ENCODE measurements around the gene AUNIP. TPM values are rescaled to one million over a fixed set of nuclear protein-coding genes. Genes with fewer than 3 reads are reported as not detected.
A peak's percentile ranks its signal among the peaks of the same experiment; 100 is the strongest.

The AUNIP gene
- total RNA-seq, 2 donors from 2014 or later, result 0.98 TPM; not detected in 1

DNA sequence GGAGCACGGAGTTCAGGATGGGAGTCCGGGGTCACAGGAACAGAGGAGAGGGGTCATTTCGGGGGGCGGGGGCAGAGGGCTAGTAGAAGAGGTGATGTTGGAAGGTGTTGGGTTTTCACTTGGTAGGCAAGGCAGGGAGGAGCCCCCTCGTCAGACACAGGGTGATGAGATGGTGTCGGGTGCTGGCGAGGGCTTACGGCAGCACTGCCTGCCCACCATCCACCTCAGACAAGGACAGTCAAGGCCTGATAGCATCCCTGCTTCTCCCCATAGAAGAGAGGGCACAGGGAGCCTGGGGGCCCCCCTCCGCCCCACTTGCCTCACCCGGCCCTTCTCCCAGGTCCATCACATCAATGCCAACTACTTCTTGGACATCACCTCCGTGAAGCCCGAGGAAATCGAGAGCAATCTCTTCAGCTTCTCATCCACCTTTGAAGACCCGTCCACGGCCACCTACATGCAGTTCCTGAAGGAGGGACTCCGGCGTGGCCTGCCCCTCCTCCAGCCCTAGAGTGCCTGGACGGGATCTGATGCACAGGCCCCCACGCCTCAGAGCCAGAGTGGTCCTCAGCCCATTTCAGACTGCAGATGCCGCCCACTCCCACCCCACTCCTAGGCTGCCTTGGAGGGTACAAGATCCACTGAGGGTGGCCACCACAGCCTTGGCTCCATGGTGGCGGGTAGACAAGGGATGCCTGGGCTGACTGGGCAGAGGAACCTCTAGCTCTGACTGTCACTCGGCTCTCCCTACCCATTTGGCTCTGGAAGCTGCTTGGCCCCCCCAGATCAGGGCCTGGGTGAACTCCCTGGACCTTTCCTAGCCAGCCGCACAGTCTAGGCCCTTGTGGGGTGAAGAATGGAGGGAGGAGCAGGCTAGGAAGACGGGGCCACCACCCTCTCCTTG, 43.8 kb downstream of the AUNIP start:
- ATAC-seq (no peak), DNase-seq (no peak)
- intact Hi-C loops (cut with DNase I, micrococcal nuclease), result no loop called here

- ATAC-seq (no peak), DNase-seq (no peak)
- intact Hi-C loops (cut with DNase I, micrococcal nuclease), result no loop called here
Observed at GRCh38 chr1:25814549-25815087, 44.6 kb downstream of the AUNIP start.

- no peak for DNase-seq
- intact Hi-C loops (cut with DNase I, micrococcal nuclease), result no loop called here
- ATAC-seq, result no peak
Observed at GRCh38 chr1:25813734-25814471, 45.4 kb downstream of the AUNIP start.

DNA sequence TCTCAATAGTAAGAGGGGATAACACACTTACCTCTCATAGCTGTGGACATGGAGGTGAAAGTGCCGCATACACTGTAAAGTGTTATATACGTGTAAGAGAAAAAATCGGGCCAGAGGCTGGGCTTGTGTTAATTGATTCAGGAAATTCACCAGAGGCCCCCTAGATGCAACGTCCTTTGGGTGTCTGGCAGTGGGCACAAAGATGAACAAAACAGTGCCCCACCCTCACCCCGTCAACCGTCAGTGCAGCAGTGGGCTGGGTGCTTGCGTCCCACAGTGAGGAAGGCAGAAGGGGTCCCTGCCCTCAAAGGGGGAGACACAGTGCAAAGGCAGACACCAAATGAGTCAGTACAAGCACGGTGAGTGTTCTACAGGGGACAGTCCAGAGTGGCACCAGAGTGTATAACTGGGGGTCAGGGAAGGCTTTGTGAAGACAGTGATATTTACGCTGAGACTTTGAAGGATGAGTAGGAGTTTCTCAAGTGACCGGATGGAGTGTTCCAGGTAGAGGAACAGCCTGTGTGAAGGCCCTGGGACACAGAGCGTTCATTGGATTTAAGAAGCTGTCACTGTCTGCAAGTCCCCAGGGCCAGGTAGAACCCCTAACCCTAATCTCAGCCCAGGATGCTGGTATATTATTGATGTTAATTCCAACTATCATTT, 46.1 kb downstream of the AUNIP start:
- intact Hi-C loops (cut with DNase I, micrococcal nuclease), result no loop called here
- no peak for ATAC-seq
- no peak for DNase-seq

GRCh38 chr1:25811384-25812082, 47.7 kb downstream of the AUNIP start:
- DNase-seq (no peak), ATAC-seq (no peak)
- intact Hi-C loops (cut with DNase I, micrococcal nuclease), result no loop called here

GRCh38 chr1:25810341-25811299, 48.6 kb downstream of the AUNIP start:
- intact Hi-C loops (cut with DNase I, micrococcal nuclease), result no loop called here
- peak; percentile 62 for ATAC-seq

GRCh38 chr1:25809929-25810328, 49.3 kb downstream of the AUNIP start:
- ATAC-seq (no peak), DNase-seq (no peak)
- intact Hi-C loops (cut with DNase I, micrococcal nuclease), result no loop called here

More at GRCh38 chr1:25810341-25811299, 48.6 kb downstream of the AUNIP start:
- peak in 1 of 2 donors; percentile 80 for DNase-seq

DNA sequence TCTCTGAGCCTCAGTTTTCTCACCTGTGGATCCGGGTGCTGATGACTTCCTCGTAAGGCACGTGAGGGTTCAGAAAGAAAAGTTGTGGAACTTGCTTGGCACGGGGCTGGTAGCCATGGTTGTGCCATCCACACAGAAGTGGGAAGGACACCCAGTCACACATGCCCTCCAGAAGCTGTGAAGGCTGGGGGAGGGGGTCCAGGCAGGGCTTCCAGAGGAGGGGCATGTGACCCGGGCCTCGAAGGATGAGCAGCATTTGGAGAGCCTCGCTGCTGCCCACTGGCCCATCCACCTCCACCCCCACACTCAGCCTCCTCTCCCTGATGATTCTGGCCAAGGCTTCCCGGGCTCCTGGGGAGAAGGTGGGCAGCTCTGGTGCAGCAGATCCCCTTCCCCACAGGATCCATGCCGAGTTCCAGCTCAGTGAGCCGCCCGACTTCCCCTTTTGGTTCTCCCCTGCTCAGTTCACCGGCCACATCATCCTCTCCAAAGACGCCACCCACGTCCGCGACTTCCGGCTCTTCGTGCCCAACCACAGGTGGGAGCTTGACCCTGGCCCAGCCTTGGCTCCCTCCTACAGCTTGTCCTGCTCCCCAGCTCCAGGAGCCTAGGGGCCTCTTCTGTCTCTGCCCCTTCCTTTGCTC, 49.9 kb downstream of the AUNIP start:
- no peak for ATAC-seq
- intact Hi-C loops (cut with DNase I, micrococcal nuclease), result no loop called here
- DNase-seq, result no peak

DNA sequence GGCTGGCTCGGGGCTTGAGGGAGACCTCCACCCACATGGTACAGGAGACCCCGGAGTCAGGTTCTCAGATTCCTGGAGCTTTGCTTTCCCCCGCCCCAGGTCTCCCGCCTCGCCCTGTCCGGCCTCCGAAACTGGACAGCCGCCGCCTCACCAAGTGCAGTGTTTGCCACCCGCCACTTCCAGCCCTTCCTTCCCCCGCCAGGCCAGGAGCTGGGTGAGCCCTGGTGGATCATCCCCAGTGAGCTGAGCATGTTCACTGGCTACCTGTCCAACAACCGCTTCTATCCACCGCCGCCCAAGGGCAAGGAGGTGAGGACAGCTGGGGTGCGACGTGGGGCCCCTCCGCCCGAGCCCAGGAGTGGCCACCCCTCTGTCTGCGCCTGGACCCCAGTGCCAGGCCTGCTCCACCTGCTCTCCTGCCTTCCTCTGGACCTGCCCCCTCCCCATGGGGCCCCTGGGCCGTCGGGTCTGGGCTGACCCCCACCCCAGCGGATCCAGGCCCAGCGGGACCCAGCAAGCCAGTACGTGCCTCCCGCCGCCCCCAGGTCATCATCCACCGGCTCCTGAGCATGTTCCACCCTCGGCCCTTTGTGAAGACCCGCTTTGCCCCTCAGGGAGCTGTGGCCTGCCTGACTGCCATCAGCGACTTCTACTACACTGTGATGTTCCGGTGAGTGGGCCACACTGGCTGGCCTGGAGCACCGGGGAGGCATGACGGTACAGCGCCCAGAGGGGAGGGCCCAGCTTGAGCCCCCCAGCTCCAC, 50.6 kb downstream of the AUNIP start:
- DNase-seq (no peak), ATAC-seq (no peak)
- intact Hi-C loops (cut with DNase I, micrococcal nuclease), result no loop called here

GRCh38 chr1:25807480-25808390, 51.5 kb downstream of the AUNIP start:
- intact Hi-C loops (cut with DNase I, micrococcal nuclease), result no loop called here
- DNase-seq, result no peak
- ATAC-seq, result peak; percentile 62

GRCh38 chr1:25806418-25806817, 52.8 kb downstream of the AUNIP start:
- intact Hi-C loops (cut with DNase I, micrococcal nuclease), result no loop called here
- DNase-seq (no peak), ATAC-seq (no peak)

DNA sequence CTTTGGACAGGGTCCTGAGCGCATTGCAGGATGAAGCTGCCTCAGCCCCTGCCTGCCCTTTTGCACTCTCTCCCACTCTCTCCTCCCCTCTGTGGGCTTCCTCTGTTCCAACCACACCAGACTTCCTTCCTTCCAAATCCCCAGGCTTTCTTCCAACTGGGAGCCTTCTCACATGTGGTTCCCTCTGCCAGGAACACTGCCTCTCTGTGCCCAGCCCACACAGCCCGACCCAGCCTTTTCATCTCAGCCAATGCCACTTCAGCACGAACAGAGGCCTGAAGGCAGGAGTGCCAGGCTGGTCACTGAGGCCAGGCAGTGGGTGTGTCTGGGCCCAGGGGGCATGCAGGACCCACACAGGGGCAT, 53.4 kb downstream of the AUNIP start:
- no peak for DNase-seq
- intact Hi-C loops (cut with DNase I, micrococcal nuclease), result no loop called here
- no peak for ATAC-seq

GRCh38 chr1:25804964-25805862, 54.0 kb downstream of the AUNIP start:
- intact Hi-C loops (cut with DNase I, micrococcal nuclease), result no loop called here
- ATAC-seq, result no peak
- DNase-seq, result no peak

GRCh38 chr1:25804244-25804963, 54.9 kb downstream of the AUNIP start:
- DNase-seq (no peak), ATAC-seq (no peak)
- intact Hi-C loops (cut with DNase I, micrococcal nuclease), result no loop called here

Data from left colon (tissue), 2 donors.